Fibroblast of mammary gland (primary cell): ENCODE measurements around the gene SGO1.

Experiments used
- DNase-seq: peaks from one replicate; pipeline ENCODE4 v3.0.0-alpha.2; 2010; ENCODE audit warnings: low read depth
- H3K4me3 ChIP-seq: 2 replicates; pipeline ENCODE4 v1.5.1; 2011; ENCODE audit warnings: low read depth, mild to moderate bottlenecking, low read length, moderate library complexity; ENCODE audit not compliant: control insufficient read depth
- CTCF ChIP-seq: conservative IDR thresholded peaks from 2 replicates; pipeline ENCODE4 v1.5.1; 2011; ENCODE audit warnings: low read depth, low read length, inconsistent platforms; ENCODE audit not compliant: control insufficient read depth, insufficient read depth

SGO1 gene

GRCh38 chr3:20128358-20128757, 57.6 kb downstream of the SGO1 start:
- H3K4me3 ChIP-seq = no peak overlapping the region
- no peak for TF ChIP-seq CTCF
- DNase-seq = no peak

DNA sequence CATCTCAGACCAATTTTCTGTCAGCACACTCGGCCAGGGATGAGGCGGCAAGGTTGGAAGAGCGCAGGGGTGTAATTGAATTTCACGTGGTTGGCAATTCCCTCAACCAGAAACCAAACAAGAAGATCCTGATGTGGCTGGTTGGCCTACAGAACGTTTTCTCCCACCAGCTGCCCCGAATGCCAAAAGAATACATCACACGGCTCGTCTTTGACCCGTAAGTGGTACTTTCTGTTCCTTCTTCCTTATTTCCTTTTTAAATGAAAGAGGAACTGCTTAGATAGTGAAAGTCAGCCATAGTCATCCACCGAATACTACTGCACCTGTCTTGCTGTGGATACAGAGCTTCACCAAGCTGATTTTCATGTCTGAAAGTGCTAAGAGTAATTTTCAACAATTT, 60.1 kb downstream of the SGO1 start:
- no peak overlapping the region for H3K4me3 ChIP-seq
- DNase-seq = peak; percentile 38
- no peak for TF ChIP-seq CTCF

DNA sequence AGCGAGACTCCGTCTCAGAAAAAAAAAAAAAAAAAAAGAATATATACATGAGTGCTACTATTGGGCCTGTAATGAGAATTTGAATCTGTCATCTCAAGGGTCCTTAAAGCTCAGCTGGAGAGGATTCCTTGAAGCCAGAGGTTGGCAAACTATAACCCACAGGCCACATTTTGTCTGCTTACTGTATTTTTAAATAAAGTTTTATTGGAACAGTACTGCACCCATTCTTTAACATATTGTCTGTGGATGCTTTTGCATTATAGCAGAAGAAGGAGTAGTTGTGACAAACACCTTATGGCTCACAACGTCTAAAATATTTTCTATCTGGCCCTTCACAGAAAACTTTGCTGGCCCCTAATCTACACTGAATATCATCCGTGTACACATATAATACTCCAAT, 60.7 kb downstream of the SGO1 start:
- no peak overlapping the region for H3K4me3 ChIP-seq
- DNase-seq = no peak
- TF ChIP-seq CTCF = no peak

DNA sequence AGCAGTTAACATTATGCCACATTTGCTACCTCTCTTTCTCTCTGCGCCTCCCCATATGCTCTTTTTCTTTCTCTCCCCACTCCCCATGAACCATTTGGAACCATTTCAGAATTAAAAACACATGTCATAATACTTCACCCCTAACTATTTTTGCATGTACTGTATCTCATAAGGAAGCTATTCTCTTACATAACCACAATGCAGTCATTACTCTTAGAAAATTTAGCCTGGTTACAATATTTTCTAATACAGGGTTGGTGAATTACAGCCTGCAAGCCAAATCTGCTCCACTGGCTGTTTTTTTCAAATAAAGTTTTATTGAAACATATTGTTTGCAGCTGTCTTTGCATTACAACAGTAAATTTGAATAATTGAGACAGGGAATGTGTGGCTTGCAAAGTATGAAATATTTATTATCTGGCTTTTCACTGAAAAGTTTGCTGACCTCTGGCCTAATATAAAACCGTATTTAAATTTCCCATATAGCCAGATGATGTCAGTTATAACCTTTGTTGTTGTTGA, 62.8 kb downstream of the SGO1 start:
- no peak for TF ChIP-seq CTCF
- peak; percentile 12 for DNase-seq
- no peak overlapping the region for H3K4me3 ChIP-seq

- TF ChIP-seq CTCF = no peak
- DNase-seq = no peak
- no peak overlapping the region for H3K4me3 ChIP-seq
These were observed 64.9 kb downstream of the SGO1 start for GRCh38 chr3:20121088-20121487.
